ENCODE results near the gene FER.

The FER gene

DNA sequence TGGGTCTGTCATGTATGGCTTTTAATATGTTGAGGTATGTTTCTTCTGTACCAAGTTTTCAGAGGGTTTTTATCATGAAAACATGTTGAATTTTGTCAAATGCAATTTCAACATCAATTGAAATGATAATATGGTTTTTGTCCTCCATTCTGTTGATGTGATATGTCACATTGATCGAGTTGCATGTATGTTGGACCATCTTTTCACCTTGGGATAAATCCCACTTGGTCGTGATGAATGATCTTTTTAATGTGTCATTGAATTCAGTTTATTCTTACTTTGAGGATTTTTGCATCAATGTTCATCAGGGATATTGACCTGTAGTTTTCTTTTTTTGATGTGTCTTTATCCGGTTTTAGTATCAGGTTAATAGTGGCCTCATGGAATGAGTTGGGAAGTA lies 373.5 kb downstream of the FER start:
- Mint-ChIP-seq H3K27me3 (no peaks in the 10 kb centered on the region), H3K9me3 (no peaks in the 10 kb centered on the region), H3K4me1 (no peaks in the 10 kb centered on the region), H3K4me3 (no peak overlapping the region), H3K36me3 (no peaks in the 10 kb centered on the region), H3K27ac (no peak overlapping the region)
- no peak for DNase-seq
- CTCF ChIA-PET: no interaction called here

DNA sequence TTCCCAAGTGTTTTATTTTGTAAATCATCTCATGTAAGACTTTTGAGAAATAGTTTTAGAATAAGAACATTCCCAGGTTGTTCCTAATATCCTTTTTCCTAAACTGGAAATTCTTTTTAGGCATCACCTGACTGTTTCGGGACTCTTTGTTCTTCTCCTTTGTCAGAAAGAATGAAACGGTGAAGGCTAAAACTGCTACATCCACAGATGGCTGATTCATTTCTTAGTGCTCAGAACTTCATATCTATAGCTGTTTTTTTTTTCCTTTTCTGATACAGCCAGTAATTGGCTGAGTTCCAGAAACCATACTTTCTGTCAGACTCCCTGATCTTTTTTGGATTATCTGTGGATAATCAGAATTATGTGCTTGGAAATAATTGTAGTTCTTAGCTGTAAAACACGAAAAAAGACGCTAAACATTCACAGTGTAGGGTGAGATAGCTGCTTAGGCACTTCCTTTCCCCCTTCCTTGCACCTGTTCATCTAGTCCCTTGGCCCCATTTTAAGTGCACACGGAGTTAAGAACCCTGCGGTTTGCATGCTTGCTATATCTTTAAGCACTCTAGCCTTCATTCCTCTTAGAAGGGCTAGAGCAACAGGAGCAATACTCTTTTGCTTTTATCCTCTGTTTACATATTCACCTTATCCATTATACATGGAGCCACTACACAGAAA lies 378.2 kb downstream of the FER start:
- CTCF ChIA-PET: no interaction called here

DNA sequence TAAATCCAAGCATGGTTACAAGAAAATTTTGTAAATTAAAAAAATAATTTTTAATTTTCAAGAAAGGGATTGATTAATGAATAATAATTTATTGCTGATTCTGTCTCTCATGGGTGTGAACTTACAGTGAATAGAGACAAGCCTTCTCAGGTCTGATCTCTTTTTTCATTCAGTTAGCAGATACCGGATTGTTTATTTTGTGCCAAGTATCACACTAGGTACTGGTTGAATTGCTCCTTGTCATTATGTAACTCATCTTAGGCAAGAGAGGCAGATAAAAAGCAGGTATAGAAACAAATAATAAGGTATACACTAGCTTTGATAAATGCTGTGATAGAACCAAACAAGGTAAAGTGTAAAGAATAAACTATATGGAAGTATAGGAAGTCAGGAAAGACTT lies 378.8 kb downstream of the FER start:
- CTCF ChIA-PET: no interaction called here
- DNase-seq: no peak
- H3K27ac Mint-ChIP-seq: no peak overlapping the region
- H3K9me3 Mint-ChIP-seq: no peaks in the 10 kb centered on the region
- H3K4me1 Mint-ChIP-seq: no peaks in the 10 kb centered on the region
- no peaks in the 10 kb centered on the region for H3K27me3 Mint-ChIP-seq
- H3K36me3 Mint-ChIP-seq: no peaks in the 10 kb centered on the region
- H3K4me3 Mint-ChIP-seq: no peak overlapping the region

More for the DNA sequence above, 378.2 kb downstream of the FER start:
- Mint-ChIP-seq H3K4me3 (no peak overlapping the region), H3K4me1 (no peaks in the 10 kb centered on the region), H3K27me3 (no peaks in the 10 kb centered on the region), H3K27ac (no peak overlapping the region), H3K9me3 (no peaks in the 10 kb centered on the region), H3K36me3 (no peaks in the 10 kb centered on the region)
- no peak for DNase-seq

DNA sequence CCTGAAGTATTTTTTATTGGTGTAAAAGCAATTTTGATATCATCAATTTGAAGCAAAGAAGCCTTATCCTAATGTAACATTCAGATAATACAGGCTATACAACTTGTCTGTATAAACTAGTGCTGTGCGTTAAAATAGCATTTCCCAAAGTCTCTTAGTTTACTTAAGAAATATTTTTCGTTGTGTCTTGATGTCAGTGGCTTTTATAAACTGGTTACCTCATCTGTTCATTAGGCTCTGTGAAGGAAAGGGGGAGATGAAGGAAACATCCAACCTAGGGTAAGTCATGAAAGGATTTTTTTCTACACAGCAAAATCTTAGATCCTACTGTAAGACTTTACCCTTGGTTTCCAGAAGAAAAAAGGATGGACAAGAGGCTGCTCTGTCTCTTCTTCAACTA lies 389.2 kb downstream of the FER start:
- Mint-ChIP-seq H3K9me3 (no peaks in the 10 kb centered on the region), H3K4me3 (no peak overlapping the region), H3K27ac (no peak overlapping the region), H3K4me1 (no peaks in the 10 kb centered on the region), H3K27me3 (no peaks in the 10 kb centered on the region), H3K36me3 (no peaks in the 10 kb centered on the region)
- DNase-seq: no peak
- CTCF ChIA-PET: no interaction called here

DNA sequence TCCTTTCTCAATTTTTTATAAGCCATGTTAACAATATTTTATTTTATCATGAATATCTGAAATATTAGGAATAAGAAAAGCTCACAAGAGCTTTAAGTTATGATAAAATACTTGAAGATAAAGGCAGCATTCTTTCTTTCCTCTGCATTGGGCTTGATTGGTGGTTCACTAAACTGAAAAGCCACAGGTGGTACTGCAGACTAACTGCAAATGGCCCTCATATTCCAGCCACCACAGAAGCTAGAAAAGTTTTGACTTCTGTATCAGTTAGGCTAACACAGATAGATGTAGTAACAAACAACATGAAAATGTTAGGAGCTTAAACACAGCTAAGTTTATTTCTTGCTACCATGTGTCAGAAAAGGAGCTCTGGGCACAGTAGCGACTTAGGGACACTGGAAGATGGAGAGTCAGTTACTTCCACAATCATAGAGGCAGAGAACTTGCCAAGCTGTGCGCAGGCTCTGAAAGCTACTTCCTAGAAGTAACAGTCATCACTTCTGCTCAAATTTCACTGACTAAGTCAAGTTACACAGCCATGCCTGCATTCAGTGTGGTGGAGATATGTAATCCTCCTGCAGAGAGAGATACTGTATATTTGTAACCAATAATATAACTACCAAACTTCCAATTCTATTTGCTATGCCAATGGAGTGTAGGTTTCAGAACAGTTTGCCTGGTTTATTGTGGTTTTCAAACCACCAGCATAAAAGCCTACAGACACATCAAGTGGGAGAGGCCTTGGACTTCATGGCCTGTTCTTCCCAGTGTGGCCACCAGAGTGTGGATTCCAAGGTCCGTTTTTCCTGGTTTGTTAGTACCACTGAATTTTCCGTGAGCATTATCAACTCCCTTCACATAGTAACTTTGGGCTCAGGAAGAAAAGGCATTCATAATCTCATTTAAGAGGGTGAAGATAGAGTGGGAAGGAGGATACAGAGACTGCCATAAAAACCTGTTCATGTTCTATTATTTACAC lies 393.8 kb downstream of the FER start:
- no peaks in the 10 kb centered on the region for H3K9me3 Mint-ChIP-seq
- H3K36me3 Mint-ChIP-seq: no peaks in the 10 kb centered on the region
- no peak for DNase-seq
- H3K27ac Mint-ChIP-seq: no peak overlapping the region
- H3K27me3 Mint-ChIP-seq: no peaks in the 10 kb centered on the region
- H3K4me1 Mint-ChIP-seq: no peaks in the 10 kb centered on the region
- no peak overlapping the region for H3K4me3 Mint-ChIP-seq
- CTCF ChIA-PET: interaction anchor here (0.6 kb wide), 1 partner anchor 499 kb away, joined by 3 read pairs; no protein-coding TSS in a partner anchor

DNA sequence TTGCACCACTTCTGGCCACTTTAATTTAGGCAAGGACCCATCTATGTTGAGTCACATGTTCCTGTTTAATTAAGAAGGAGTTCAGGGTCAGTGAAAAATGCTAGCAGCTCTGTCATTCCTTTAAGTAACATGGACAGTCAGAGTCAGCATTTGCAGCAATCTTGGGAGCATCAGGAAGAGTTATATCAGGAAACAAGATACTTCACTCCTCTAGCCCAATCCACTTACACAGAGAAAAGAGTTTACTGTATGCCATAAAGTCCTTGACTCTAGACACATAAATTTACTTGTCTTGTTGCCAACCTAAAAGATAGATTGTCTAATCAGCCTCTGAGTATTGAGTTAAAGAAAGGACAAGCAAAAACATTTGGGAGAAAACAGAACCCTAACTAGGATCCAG lies 395.3 kb downstream of the FER start:
- no peaks in the 10 kb centered on the region for H3K4me1 Mint-ChIP-seq
- H3K27me3 Mint-ChIP-seq: no peaks in the 10 kb centered on the region
- no peak for DNase-seq
- no peaks in the 10 kb centered on the region for H3K9me3 Mint-ChIP-seq
- H3K4me3 Mint-ChIP-seq: no peak overlapping the region
- no peak overlapping the region for H3K27ac Mint-ChIP-seq
- CTCF ChIA-PET: no interaction called here
- H3K36me3 Mint-ChIP-seq: no peaks in the 10 kb centered on the region

DNA sequence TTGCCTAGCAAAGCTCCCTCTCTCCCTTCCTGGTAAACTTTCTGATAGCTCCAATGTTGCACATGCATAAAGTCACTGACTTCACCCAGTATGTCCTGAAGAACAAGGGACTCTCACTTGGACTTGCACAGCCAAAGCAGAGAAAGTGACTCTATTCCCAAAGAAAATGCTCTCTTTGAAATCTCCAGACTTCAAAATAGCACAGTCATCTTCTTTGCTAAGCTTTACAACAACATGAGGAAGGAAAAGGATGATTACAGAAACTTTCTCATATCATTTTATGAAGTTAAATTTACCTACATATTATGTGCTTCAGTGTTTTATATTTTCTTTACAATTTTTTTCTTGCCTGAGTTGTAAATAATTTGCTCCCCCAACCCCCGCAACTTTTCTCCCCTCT lies 397.4 kb downstream of the FER start:
- no peaks in the 10 kb centered on the region for H3K27me3 Mint-ChIP-seq
- no peaks in the 10 kb centered on the region for H3K9me3 Mint-ChIP-seq
- H3K4me1 Mint-ChIP-seq: no peaks in the 10 kb centered on the region
- no peak for DNase-seq
- CTCF ChIA-PET: no interaction called here
- no peaks in the 10 kb centered on the region for H3K36me3 Mint-ChIP-seq
- no peak overlapping the region for H3K27ac Mint-ChIP-seq
- H3K4me3 Mint-ChIP-seq: no peak overlapping the region

DNA sequence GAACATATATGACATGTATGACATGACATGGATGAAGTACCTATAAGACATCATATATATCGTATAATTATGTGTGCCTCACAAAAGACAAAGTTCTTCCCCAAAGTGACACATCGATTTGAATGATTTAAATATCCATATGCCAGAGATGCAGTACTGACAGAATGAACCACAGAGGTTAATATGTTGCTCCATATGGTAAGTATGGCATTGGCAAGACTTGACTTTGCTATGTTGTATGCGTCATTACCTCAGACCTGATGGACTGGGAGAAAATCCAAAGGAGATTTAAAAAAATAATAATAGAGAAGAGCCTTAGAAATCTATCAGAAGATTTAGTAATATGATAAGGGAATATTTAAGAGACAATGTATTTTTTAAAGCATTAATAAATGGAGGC lies 398.9 kb downstream of the FER start:
- no peak overlapping the region for H3K27ac Mint-ChIP-seq
- DNase-seq: no peak
- CTCF ChIA-PET: no interaction called here
- H3K9me3 Mint-ChIP-seq: no peaks in the 10 kb centered on the region
- no peaks in the 10 kb centered on the region for H3K27me3 Mint-ChIP-seq
- no peaks in the 10 kb centered on the region for H3K4me1 Mint-ChIP-seq
- H3K36me3 Mint-ChIP-seq: no peaks in the 10 kb centered on the region
- no peak overlapping the region for H3K4me3 Mint-ChIP-seq

DNA sequence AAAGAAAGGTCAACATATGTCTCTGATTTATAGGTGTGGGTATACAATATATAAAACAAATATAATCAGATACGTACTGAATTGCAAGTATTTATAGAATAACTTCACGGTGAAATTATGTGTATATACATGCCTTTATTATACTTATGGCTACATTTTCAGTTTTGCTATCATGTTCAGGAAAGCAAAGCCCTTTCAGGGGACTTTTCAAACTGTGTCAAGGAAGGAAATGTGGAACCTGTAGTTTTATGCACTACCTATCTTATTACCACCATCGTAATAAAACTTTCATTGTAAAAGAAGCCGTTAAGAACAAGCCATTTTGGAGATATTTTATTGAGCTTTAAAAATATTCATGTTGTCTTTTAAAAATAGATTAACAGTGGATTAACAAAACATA lies 404.9 kb downstream of the FER start:
- H3K27me3 Mint-ChIP-seq: no peaks in the 10 kb centered on the region
- H3K9me3 Mint-ChIP-seq: no peaks in the 10 kb centered on the region
- H3K36me3 Mint-ChIP-seq: no peaks in the 10 kb centered on the region
- H3K4me3 Mint-ChIP-seq: no peak overlapping the region
- CTCF ChIA-PET: no interaction called here
- H3K4me1 Mint-ChIP-seq: no peaks in the 10 kb centered on the region
- H3K27ac Mint-ChIP-seq: no peak overlapping the region
- DNase-seq: no peak

DNA sequence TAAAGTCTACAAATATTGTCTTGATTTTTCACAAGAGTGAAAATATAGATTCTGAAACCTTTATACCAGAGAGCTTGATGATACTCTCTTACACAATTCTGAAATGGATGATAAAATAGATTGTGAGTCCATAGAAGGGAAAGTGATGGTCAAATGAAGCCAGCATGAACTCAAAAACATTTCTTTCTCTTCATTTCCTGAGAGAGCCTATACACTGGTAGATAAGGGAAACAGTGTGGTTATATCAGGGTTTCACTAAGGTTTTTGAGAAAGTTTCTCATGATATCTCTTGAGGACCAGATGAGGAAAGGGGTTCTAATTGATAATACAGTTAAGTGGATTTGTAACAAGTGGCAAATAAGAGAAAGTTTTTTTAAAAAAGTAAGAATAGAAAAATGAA lies 407.9 kb downstream of the FER start:
- Mint-ChIP-seq H3K4me1 (no peaks in the 10 kb centered on the region), H3K4me3 (no peak overlapping the region), H3K36me3 (no peaks in the 10 kb centered on the region), H3K27ac (no peak overlapping the region), H3K27me3 (no peaks in the 10 kb centered on the region), H3K9me3 (no peaks in the 10 kb centered on the region)
- CTCF ChIA-PET: no interaction called here
- DNase-seq: no peak

DNA sequence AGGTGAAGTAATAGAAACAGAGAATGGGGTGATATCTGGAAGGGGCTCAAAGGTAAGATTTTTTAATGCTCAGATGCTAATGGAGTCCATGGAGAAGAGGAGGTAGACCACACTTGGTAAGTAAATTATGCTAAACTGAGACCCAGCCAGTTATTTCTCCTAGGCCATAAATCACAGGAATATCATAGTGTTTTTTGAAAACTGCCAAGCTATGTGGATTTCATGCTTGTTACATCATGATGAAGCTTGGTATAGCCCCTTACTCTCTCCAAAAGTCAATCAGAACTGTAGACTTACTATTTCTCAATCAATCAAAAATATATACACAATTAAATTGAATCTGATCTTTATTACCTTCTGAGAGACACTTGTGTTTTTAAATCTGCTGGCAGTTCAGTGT lies 409.2 kb downstream of the FER start:
- H3K9me3 Mint-ChIP-seq: no peaks in the 10 kb centered on the region
- no peaks in the 10 kb centered on the region for H3K36me3 Mint-ChIP-seq
- no peak overlapping the region for H3K4me3 Mint-ChIP-seq
- no peak for DNase-seq
- H3K4me1 Mint-ChIP-seq: no peaks in the 10 kb centered on the region
- no peak overlapping the region for H3K27ac Mint-ChIP-seq
- CTCF ChIA-PET: no interaction called here
- H3K27me3 Mint-ChIP-seq: no peaks in the 10 kb centered on the region

DNA sequence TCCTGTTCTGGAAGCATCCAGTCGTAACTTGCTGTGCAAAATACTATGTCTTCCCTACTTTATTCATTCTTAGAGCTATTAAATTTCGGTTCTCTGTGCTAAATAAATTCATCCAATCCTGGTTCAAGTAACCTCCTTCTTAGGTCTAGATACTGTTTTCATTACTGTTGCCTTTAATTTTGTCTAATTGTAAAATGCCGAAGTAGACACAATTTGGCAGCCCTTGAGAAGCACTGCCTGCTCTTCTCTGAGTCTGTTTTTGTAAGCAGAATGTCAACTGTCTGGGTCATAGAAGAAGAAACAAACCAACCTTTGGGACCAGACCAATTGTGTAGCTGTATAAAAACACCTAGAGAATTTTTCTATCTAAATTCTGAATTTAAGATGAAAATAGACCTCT lies 412.8 kb downstream of the FER start:
- Mint-ChIP-seq H3K9me3 (no peaks in the 10 kb centered on the region), H3K36me3 (no peaks in the 10 kb centered on the region), H3K4me3 (no peak overlapping the region), H3K4me1 (no peaks in the 10 kb centered on the region), H3K27ac (no peak overlapping the region), H3K27me3 (no peaks in the 10 kb centered on the region)
- no peak for DNase-seq
- CTCF ChIA-PET: no interaction called here

DNA sequence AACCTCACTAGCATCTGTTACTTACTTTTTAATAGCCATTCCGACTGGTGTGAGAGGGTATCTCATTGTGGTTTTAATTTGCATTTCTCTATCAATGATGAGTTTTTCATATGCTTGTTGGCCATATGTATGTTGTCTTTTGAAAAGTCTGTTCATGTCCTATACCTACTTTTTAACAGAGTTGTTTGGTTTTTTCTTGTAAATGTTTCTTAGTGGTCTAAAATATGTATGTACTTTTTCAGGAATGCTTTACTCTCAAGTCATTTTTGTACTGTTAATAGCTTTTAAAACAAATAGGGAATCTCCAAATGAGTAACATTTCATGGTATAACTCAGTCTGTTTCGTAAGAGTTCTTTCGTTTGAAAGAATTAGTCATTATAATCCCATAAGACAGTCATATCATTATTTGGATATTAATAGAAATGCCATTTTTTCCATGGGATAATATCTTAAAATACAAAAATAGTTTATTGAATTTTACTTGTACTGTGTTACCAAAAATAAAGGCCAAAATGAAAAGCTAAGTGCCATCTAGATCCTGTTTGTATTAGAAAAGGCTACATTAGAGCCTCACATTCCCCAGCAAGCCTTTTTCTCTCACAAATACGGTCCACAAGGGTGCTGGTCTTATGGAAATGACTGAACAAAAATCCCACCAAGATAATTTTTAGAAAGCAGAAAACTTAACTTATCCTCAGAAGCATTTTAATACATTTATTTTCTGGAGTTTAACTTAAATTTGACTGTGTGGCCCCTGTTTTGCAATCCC lies 414.4 kb downstream of the FER start:
- CTCF ChIA-PET: no interaction called here
- H3K27me3 Mint-ChIP-seq: no peaks in the 10 kb centered on the region

DNA sequence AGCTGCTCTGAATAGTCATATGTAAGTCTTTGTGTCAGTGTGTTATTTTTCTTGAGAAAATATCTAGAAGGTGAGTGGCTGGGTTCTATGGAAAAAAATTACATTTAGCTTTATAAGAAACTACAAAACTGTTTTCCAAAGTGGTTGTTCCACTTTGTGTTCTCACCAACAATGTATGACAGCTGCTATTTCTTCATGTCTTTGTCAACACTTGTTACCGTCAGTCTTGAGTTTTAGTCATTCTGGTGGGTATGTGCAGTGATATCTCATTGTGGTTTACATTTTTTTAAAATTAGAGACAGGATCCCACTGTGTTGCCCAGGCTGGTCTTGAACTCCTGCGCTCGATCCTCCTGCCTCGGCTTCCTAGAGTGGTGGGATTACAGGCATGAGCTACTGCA lies 415.6 kb downstream of the FER start:
- no peak for DNase-seq
- Mint-ChIP-seq H3K4me1 (no peaks in the 10 kb centered on the region), H3K27me3 (no peaks in the 10 kb centered on the region), H3K9me3 (no peaks in the 10 kb centered on the region), H3K4me3 (no peak overlapping the region), H3K27ac (no peak overlapping the region), H3K36me3 (no peaks in the 10 kb centered on the region)
- CTCF ChIA-PET: no interaction called here

More for the DNA sequence above, 414.4 kb downstream of the FER start:
- Mint-ChIP-seq H3K4me3 (no peak overlapping the region), H3K36me3 (no peaks in the 10 kb centered on the region), H3K9me3 (no peaks in the 10 kb centered on the region), H3K27ac (no peak overlapping the region), H3K4me1 (no peaks in the 10 kb centered on the region)
- DNase-seq: no peak

DNA sequence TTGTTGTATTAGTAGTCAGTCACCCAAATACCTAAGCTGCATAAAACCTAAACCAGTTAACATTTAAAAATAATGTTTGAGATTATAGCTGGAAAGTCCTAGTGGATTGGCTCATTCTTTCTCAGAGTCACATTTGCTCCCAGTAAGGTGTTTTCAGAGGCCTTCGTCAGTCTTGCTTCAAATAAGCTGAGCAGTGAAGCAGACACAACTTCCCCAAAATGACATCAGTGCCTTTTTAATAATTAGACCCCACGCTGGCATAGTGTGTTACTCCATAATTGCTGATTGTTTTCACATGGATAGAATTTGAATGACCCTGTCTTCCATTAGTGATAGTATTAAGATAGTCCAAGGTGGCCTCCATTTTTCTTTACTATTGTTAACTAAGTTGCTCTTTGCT lies 416.3 kb downstream of the FER start:
- Mint-ChIP-seq H3K27me3 (no peaks in the 10 kb centered on the region), H3K4me3 (no peak overlapping the region), H3K36me3 (no peaks in the 10 kb centered on the region), H3K27ac (no peak overlapping the region), H3K4me1 (no peaks in the 10 kb centered on the region), H3K9me3 (no peaks in the 10 kb centered on the region)
- CTCF ChIA-PET: no interaction called here
- DNase-seq: no peak

Data from activated naive CD4-positive, alpha-beta T cell treated with anti-CD3 and anti-CD28 coated beads, Interleukin-2, amount 10 ng/mL, durations not matched to agents 7 days and 5 days (primary cell).